Sigmoid colon (tissue), 7 donors: ENCODE results near the gene ATP1A2. TPM values are rescaled to one million over a fixed set of nuclear protein-coding genes. Genes with fewer than 3 reads are reported as not detected.
A peak's percentile ranks its signal among the peaks of the same experiment; 100 is the strongest.

Source experiments
- DNase-seq: peaks from one replicate; pipeline ENCODE4 v3.0.0-alpha.2; 2019
- H3K27ac ChIP-seq, 4 donors: fragments of 200-600 bp; sonication (generic); one replicate each; pipeline ENCODE4 v1.5.1; 2016 to 2019; ENCODE audit warnings: mild to moderate bottlenecking in 1 of 4
- H3K27me3 ChIP-seq, 3 donors: fragments of 200-600 bp; sonication (generic); one replicate each; pipeline ENCODE4 v1.5.1; 2019; ENCODE audit warnings: mild to moderate bottlenecking in 1 of 3
- H3K36me3 ChIP-seq, 4 donors: fragments of 200-600 bp; sonication (generic); one replicate each; pipeline ENCODE4 v1.5.1; 2016 to 2019
- H3K4me1 ChIP-seq, 4 donors: fragments of 200-600 bp; sonication (generic); one replicate each; pipeline ENCODE4 v1.5.1; 2017 to 2019
- H3K4me3 ChIP-seq, 4 donors: fragments of 200-600 bp; sonication (generic); one replicate each; pipeline ENCODE4 v1.5.1; 2017 to 2019; ENCODE audit warnings: mild to moderate bottlenecking in 2 of 4, moderate library complexity in 1 of 4
- H3K9me3 ChIP-seq, 4 donors: fragments of 200-600 bp in 3 of 4; sonication (generic) in 3 of 4; one replicate each; pipeline versions ENCODE4 v1.5.1 to v1.6.1; 2013 to 2019
- EP300 ChIP-seq, 4 donors: sonication (generic); formaldehyde crosslinking; IDR thresholded peaks; one replicate each; pipeline ENCODE4 v1.6.1; 2017; ENCODE audit warnings: antibody characterized with exemption in 4 of 4
- POLR2A ChIP-seq, 2 donors: fragments of 450-650 bp; IDR thresholded peaks; one replicate each; pipeline ENCODE4 v1.6.1; 2016; ENCODE audit warnings: antibody characterized with exemption in 2 of 2, mild to moderate bottlenecking in 2 of 2, moderate library complexity in 2 of 2
- POLR2AphosphoS5 ChIP-seq, 4 donors: sonication (generic); formaldehyde crosslinking; IDR thresholded peaks; one replicate each; pipeline ENCODE4 v1.6.1; 2017; ENCODE audit warnings: antibody characterized with exemption in 4 of 4
- WGBS, 2 donors: extraction: QIAGEN DNeasy Blood & Tissue Kit; methylation state at CpG; one replicate each; pipeline ENCODE4 v1.1.7; 2013; 5-methylcytosine and 5-hydroxymethylcytosine counted together
- intact Hi-C: fragments of 100-400 bp; cut with DNase I; formaldehyde crosslinking; loops from one replicate; pipeline ENCODE4 v1.15.1; 2023
- polyA plus RNA-seq, 3 donors: library from polyadenylated mRNA; stranded (reverse); fragments of 200-250 nt; gene quantifications; one replicate each; pipeline ENCODE4 v1.2.3, GENCODE V29; 2013
- total RNA-seq, 4 donors: library from RNA; depleted of rRNA; stranded (reverse); fragments of >200 nt; gene quantifications; one replicate each; pipeline ENCODE4 v1.1.0, GENCODE V29; 2016
- TF ChIP-seq, protein P1 (sequence below), 4 experiments: fragments of 450-650 bp in 3 of 4; fragments of 200-600 bp in 1 of 4; IDR thresholded peaks; one replicate each; pipeline ENCODE4 v1.5.1; 2016 to 2019; ENCODE audit warnings: antibody characterized with exemption in 4 of 4, mild to moderate bottlenecking in 3 of 4, moderate library complexity in 2 of 4
- donor health status: healthy with polysubstance abuse.
- donor health status: Bipolar disorder and iron deficiency.
- donor health status: healthy.

Gene ATP1A2
- total and polyA plus RNA-seq, 7 donors, result 0.92 to 153 (median 60.7) TPM

DNA sequence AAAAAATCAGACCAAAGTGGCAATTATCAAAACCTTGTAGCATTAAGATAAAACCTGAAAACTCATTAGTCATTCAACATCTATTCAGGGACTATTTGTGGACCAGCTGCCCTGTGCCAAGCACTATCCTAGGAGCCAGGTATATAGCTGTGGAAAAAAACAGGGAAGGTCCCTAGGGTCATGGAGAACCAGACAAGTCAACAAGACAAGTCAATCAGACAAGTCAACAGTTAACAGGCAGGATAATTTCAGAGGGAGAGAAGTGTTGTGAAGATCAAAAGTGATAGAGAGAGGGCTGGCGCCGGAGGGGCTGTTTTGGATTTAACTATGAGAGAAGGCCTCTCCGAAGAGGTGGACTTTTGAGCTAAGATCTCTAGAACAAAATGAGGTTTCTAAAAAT, 32.6 kb downstream of the ATP1A2 start:
- Histone ChIP-seq H3K4me1 (peaks cover 0 to 10% (median 4%) of the 10 kb centered on the region in 4 donors), H3K9me3 (no peaks in the 10 kb centered on the region), H3K27me3 (no peaks in the 10 kb centered on the region), H3K4me3 (no peak overlapping the region), H3K36me3 (peaks cover 0 to 3% (median 0%) of the 10 kb centered on the region in 4 donors), H3K27ac (no peak overlapping the region)
- DNase-seq, result no peak
- WGBS, 2 donors, result 89 to 95% methylated on average over 3 of the region's 3 CpGs
- TF ChIP-seq, protein P1, sequence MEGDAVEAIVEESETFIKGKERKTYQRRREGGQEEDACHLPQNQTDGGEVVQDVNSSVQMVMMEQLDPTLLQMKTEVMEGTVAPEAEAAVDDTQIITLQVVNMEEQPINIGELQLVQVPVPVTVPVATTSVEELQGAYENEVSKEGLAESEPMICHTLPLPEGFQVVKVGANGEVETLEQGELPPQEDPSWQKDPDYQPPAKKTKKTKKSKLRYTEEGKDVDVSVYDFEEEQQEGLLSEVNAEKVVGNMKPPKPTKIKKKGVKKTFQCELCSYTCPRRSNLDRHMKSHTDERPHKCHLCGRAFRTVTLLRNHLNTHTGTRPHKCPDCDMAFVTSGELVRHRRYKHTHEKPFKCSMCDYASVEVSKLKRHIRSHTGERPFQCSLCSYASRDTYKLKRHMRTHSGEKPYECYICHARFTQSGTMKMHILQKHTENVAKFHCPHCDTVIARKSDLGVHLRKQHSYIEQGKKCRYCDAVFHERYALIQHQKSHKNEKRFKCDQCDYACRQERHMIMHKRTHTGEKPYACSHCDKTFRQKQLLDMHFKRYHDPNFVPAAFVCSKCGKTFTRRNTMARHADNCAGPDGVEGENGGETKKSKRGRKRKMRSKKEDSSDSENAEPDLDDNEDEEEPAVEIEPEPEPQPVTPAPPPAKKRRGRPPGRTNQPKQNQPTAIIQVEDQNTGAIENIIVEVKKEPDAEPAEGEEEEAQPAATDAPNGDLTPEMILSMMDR (IDR thresholded peaks at IDR 0.05), result no peak
- no peak for TF ChIP-seq EP300 (IDR thresholded peaks at IDR 0.05)
- TF ChIP-seq POLR2AphosphoS5 (IDR thresholded peaks at IDR 0.05), result no peak
- TF ChIP-seq POLR2A (IDR thresholded peaks at IDR 0.05), result no peak
- intact Hi-C loops, result no loop called here

DNA sequence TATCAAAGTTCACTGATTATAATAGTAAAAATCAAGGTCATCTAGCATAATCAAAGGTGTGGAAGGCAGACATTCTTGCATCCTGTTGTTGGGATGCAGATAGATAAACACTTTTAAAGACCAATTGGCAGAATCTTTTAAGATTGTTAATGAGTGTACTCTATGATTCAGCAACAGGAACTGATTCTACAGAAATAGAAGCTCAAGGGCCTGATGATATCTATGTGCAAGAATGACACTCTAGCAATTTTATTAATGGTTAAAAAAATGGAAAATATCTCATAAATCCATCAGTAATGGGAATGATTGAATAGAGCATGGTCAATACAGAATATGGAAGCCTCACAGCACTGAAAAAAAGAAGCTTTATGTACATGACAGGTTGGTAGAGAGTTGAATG, 33.7 kb downstream of the ATP1A2 start:
- Histone ChIP-seq H3K36me3 (no peaks in the 10 kb centered on the region), H3K27me3 (no peaks in the 10 kb centered on the region), H3K4me1 (peaks cover 0 to 10% (median 4%) of the 10 kb centered on the region in 4 donors), H3K9me3 (no peaks in the 10 kb centered on the region), H3K4me3 (no peak overlapping the region), H3K27ac (no peak overlapping the region)
- intact Hi-C loops, result no loop called here
- no peak for TF ChIP-seq POLR2A (IDR thresholded peaks at IDR 0.05)
- TF ChIP-seq POLR2AphosphoS5 (IDR thresholded peaks at IDR 0.05), result no peak
- no peak for TF ChIP-seq EP300 (IDR thresholded peaks at IDR 0.05)
- TF ChIP-seq, protein P1 (IDR thresholded peaks at IDR 0.05), result no peak
- no peak for DNase-seq

DNA sequence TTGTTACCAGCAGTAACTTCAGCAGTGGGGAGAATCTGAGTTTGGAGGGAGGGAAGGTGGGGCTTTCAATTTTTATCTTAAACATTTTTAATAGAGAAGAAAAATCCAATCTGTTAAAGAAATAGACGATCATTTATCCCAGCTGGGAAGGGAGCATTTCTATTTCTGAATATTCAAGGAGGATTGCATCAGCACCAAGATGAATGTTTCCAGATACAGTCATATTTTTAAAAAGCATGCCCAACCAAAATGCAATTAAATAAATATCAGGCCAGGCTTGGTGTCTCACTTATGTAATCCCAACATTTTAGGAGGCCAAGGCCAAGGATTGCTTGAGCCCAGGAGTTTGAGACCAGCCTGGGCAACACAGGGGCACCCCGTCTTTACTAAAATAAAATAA, 34.2 kb downstream of the ATP1A2 start:
- H3K9me3 ChIP-seq, result no peaks in the 10 kb centered on the region
- peaks cover 0 to 10% (median 4%) of the 10 kb centered on the region in 4 donors for H3K4me1 ChIP-seq
- no peak overlapping the region for H3K27ac ChIP-seq
- DNase-seq, result no peak
- H3K36me3 ChIP-seq, result no peaks in the 10 kb centered on the region
- no peaks in the 10 kb centered on the region for H3K27me3 ChIP-seq
- H3K4me3 ChIP-seq, result no peak overlapping the region
- intact Hi-C loops, result no loop called here
- TF ChIP-seq EP300 (IDR thresholded peaks at IDR 0.05), result no peak
- no peak for TF ChIP-seq POLR2A (IDR thresholded peaks at IDR 0.05)
- TF ChIP-seq POLR2AphosphoS5 (IDR thresholded peaks at IDR 0.05), result peak in 1 of 4 donors; percentile 10
- WGBS, 2 donors, result 87 to 89% methylated on average over 2 of the region's 2 CpGs

DNA sequence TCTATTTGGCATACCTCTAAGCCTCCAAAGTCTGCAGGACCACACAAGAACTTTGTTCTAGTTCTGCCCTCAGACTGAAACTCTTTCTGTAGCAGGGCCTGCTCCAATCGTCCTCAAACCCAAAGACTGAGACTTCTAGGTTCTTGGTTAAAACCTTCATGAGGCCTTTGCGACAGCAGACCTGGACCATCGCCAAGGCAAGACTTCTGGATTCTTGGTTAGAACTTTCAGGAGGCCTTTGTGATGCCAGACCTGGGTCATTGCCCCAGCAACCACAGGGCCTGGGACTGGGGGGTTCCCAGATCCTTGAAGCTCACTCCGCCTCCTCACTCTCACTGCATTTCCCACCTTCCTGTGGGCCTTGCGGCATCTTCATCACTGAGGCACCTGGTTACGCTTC, 35.7 kb downstream of the ATP1A2 start, which contains the start of gene ATP1A4:
Gene ATP1A4 (plus strand): TSS at position 301 of the 400 bp plus-strand sequence. CDS start 438 bp downstream, outside the sequence.
- peaks cover 0 to 10% (median 4%) of the 10 kb centered on the region in 4 donors for H3K4me1 ChIP-seq
- intact Hi-C loops, result no loop called here
- 92 to 93% methylated on average over 6 of the region's 6 CpGs for WGBS, 2 donors

DNA sequence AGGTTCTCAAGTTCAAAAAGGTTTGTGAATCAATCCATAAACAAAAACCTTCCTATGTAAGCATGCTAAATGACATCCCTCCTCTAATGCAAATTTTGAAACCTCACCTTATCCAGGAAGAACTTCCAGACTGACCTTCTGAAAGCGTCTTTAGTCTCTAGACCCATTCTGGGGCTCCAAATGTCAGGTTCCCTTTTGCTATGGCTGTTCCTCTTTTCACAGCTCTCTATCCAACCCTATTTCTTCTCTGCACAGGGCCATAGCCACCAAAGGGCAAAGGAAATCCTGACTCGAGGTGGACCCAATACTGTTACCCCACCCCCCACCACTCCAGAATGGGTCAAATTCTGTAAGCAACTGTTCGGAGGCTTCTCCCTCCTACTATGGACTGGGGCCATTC, 39.2 kb downstream of the ATP1A2 start:
- 76 to 85% methylated on average over 3 of the region's 3 CpGs for WGBS, 2 donors
- H3K4me3 ChIP-seq, result no peak overlapping the region
- no peaks in the 10 kb centered on the region for H3K27me3 ChIP-seq
- TF ChIP-seq, protein P1 (IDR thresholded peaks at IDR 0.05), result no peak
- no peak for TF ChIP-seq POLR2AphosphoS5 (IDR thresholded peaks at IDR 0.05)
- no peak for TF ChIP-seq POLR2A (IDR thresholded peaks at IDR 0.05)
- no peak for TF ChIP-seq EP300 (IDR thresholded peaks at IDR 0.05)
- peaks cover 0 to 4% (median 0%) of the 10 kb centered on the region in 4 donors for H3K4me1 ChIP-seq
- H3K27ac ChIP-seq, result no peak overlapping the region
- no peaks in the 10 kb centered on the region for H3K9me3 ChIP-seq
- intact Hi-C loops, result no loop called here
- DNase-seq, result no peak
- H3K36me3 ChIP-seq, result no peaks in the 10 kb centered on the region

More for the DNA sequence above, 35.7 kb downstream of the ATP1A2 start, which contains the start of gene ATP1A4:
- TF ChIP-seq EP300 (IDR thresholded peaks at IDR 0.05), result no peak
- no peak for TF ChIP-seq POLR2A (IDR thresholded peaks at IDR 0.05)
- TF ChIP-seq POLR2AphosphoS5 (IDR thresholded peaks at IDR 0.05), result no peak
- TF ChIP-seq, protein P1 (IDR thresholded peaks at IDR 0.05), result no peak
- Histone ChIP-seq H3K9me3 (no peaks in the 10 kb centered on the region), H3K27me3 (no peaks in the 10 kb centered on the region), H3K36me3 (no peaks in the 10 kb centered on the region), H3K4me3 (no peak within 1 kb of the TSS), H3K27ac (no peak within 1 kb of the TSS)
- DNase-seq, result no peak
